ENCODE measurements around the gene ANKRD2.
A peak's percentile ranks its signal among the peaks of the same experiment; 100 is the strongest.
"Not testable (repeated sequence)": the region's sequence is repeated elsewhere in the genome, so short reads cannot be mapped to it uniquely, and the experiment has no call there.

ANKRD2 gene, protein sequence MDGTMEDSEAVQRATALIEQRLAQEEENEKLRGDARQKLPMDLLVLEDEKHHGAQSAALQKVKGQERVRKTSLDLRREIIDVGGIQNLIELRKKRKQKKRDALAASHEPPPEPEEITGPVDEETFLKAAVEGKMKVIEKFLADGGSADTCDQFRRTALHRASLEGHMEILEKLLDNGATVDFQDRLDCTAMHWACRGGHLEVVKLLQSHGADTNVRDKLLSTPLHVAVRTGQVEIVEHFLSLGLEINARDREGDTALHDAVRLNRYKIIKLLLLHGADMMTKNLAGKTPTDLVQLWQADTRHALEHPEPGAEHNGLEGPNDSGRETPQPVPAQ

GRCh38 chr10:97572214-97572989 is at the start of gene ANKRD2:
Gene ANKRD2 (plus strand): TSS chr10:97572779. CDS start chr10:97572789, 10 bp downstream.
- DNase-seq (ENCODE audit: low spot score): peak; percentile 60

GRCh38 chr10:97522937-97523336 is 49.6 kb upstream of the ANKRD2 start:
- no peak for DNase-seq (ENCODE audit: low spot score)

- no peak for DNase-seq (ENCODE audit: low spot score)
These were observed 47.5 kb upstream of the ANKRD2 start for GRCh38 chr10:97525086-97525485.

GRCh38 chr10:97525683-97526110 is 46.9 kb upstream of the ANKRD2 start:
- DNase-seq (ENCODE audit: low spot score): no peak

DNA sequence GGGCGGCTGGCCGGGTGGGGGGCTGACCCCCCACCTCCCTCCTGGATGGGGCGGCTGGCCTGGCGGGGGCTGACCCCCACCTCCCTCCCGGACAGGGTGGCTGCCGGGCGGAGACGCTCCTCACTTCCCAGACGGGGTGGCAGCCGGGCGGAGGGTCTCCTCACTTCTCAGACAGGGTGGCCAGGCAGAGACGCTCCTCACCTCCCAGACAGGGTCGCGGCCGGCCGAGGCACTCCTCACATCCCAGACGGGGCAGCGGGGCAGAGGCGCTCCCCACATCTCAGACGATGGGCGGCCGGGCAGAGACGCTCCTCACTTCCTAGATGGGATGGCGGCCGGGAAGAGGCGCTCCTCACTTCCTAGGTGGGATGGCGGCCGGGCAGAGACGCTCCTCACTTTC is 43.7 kb upstream of the ANKRD2 start:
- DNase-seq (ENCODE audit: low spot score): not testable (repeated sequence)

DNA sequence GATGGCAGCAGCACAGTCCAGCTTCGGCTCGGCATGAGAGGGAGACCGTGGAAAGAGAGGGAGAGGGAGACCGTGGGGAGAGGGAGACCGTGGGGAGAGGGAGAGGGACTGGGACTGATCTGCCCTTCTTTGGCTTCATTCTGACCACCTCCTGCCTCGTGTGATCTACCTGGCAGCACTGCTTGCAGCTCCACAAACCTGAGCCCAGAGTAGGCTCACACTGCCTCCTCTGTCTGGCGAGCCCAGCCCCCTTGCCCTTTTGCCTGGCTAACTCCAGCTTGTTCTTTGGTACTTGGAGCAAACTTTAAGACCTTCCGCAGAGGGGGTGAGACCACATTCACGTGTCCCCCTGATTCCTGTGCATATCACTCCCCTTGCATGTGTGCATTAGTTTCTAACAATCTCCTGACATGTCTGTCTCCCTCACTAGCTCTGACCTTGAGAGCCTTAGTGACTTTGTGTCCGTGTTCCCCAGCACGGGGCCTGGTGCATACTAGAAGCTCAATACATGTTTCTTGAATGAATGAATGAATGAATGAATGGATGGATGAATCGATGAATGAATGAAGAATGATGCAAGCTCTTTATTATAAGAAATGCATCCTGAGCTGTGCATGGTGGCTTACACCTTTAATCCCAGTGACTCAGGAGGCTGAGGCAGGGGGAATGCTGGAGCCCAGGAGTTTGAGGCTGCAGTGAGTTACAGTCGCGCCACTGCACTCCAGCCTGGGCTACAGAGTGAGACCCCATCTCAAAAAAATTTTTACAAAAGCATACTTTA is 42.7 kb upstream of the ANKRD2 start:
- DNase-seq (ENCODE audit: low spot score): no peak

DNA sequence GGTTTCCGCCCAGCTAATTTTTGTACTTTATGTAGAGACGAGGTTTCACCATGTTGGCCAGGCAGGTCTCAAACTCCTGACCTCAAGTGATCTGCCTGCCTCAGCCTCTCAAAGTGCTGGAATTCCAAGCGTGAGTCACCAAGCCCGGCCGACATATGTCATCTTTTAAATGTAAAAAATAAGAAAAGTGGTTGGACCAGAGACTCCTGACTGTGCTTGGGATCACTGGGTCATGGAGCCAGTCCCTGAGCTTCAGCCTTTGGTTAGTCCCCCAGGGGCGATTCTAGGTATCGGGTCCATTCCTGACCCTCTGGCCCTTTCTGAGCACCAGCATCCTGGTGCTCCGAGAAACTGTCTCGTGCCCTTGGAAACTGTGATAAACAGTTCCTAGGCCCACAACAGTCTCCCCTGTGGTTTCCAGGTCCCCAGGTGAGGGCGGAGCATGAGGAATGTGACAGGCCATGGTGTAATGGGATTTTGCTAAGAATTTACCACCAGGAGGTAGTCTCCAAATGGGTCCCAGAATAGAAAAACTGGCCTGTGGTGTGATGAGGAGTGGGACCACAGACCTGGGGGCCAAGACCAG is 41.1 kb upstream of the ANKRD2 start:
- no peak for DNase-seq (ENCODE audit: low spot score)

DNA sequence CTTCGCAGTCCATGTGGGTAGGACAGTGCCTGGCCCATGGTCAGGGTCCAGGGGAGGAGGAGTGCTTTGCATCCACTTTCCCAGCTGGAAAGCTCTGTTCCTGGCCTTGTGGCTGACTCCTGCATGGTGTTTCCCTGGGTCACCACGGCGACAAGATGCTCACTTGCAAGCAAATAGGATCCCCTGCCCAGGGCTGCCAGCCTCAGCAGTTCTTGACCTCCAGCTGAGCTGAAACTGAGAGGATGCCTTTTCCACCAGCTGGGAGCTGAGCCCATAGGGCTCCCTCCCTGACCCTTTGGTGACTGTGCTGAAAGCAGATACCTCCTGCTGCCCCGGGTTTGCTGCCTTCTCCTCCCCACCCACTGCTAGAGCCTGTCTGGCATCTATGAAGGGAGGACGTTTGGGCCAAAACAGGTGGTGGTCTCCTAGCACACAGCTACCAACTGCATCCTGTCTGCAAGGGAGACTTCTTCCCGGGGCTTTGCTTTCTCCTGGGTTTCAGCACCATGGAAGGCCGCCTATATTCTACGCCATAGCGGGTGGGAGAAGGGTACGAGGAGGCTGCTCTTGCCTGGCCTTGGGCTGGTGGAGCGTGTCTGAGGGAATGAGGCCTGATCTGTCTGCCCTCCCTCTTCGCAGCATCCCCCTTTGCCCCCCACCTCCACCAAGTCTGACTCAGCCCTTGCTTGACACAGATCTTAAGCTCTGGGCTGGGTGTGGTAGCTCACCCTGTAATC is 39.5 kb upstream of the ANKRD2 start:
- no peak for DNase-seq (ENCODE audit: low spot score)

DNA sequence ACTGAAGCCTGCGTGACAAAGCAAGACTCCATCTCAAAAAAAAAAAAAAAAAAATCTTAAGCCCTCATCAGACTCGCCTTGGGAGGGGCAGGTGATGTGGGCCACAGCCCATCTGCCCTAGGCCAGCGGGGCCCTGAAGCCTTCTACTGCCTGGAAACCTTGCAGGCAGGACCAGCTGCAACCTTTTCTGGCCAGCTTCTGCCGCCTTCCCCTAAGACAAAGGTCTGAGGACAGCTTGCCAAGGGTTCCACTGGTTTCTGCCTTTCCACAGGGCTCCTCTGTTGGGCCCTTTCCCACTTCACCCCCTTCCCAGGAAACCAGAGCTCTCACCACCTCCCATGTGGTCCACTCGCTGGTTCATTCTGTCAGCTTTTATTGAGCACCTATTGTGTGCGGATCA is 38.7 kb upstream of the ANKRD2 start:
- DNase-seq (ENCODE audit: low spot score): no peak

GRCh38 chr10:97534746-97535367 is 37.7 kb upstream of the ANKRD2 start:
- peak; percentile 44 for DNase-seq (ENCODE audit: low spot score)

DNA sequence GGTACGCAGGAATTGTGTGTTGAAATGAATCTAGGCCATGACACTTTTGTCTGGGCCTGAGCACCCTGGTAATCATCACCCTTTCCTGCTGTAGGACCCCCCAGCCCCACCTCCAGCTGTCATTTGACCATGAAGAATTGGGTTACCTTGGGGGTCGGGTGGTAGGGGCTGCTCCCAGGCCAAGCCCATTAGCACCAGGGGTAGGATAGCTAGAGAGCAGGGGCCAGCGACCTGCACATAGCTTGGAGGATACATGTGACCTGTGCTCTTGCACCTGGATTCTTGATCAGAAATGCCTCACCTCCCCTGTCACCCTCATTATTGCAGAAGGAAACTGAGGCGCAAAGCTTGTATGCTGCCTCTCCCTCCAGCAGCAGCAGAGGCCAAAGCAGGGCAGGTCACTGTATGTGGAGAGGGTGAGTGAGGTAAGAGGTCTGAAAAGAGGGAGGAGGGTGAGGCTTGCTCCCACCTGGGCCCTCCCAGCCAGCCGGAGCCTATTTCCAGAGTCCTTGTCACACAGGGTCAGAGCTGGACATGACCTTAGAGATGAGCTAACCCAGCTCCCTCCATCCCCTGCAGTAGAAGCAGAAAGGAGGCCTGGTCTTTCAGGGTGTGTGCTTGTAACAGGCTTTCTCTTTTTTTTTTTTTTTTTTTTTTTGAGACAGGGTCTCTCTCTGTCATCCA is 35.3 kb upstream of the ANKRD2 start:
- no peak for DNase-seq (ENCODE audit: low spot score)

- DNase-seq (ENCODE audit: low spot score): peak; percentile 78
These were observed 34.2 kb upstream of the ANKRD2 start for GRCh38 chr10:97538411-97538810.

- DNase-seq (ENCODE audit: low spot score): no peak
These were observed 33.7 kb upstream of the ANKRD2 start for GRCh38 chr10:97538839-97539238.

GRCh38 chr10:97539523-97540200 is 32.9 kb upstream of the ANKRD2 start:
- DNase-seq (ENCODE audit: low spot score): no peak

GRCh38 chr10:97540669-97541500 is 31.7 kb upstream of the ANKRD2 start:
- no peak for DNase-seq (ENCODE audit: low spot score)

DNA sequence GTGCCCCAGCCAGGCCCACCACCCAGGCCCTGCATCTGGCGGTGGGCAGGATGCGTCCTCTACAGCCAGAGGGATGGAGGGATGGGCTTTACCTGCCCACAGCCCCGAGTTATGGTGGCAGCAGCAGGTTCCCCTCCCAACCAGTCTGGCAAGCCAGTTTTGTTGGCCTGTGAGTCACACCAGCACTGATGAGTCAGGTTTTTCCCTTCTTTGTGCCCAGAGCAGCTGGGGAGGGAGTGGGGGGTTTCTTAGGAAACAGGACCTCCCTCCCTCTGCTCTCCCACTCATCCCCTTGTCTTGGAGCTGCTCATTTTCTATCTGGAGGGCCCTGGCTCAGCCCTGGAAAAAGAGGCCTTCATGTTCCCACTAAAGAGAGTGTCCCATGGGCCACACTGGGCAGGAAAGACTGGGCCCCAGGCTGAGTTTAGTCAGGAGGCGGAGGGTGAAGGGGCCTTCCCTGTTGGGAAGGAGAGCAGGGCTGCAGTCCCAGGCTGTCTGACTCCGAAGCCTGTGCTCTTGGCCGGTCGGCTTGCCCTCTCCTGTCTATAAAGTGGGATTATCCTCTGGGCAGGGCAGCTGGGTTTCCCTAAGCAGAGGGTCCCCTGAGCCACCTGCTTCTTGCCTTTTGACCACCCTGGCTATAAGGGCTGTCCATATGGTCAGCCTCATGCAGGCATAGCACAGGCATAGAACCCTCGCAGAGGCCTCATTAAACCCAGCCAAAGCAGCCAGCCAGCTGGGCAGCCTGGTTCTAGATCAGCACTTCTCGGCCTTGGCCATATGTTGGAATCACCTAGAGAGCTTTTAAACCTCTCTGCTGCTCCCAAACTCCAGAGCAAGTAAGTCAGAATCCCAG is 30.2 kb upstream of the ANKRD2 start:
- peak; percentile 93 for DNase-seq (ENCODE audit: low spot score)

DNA sequence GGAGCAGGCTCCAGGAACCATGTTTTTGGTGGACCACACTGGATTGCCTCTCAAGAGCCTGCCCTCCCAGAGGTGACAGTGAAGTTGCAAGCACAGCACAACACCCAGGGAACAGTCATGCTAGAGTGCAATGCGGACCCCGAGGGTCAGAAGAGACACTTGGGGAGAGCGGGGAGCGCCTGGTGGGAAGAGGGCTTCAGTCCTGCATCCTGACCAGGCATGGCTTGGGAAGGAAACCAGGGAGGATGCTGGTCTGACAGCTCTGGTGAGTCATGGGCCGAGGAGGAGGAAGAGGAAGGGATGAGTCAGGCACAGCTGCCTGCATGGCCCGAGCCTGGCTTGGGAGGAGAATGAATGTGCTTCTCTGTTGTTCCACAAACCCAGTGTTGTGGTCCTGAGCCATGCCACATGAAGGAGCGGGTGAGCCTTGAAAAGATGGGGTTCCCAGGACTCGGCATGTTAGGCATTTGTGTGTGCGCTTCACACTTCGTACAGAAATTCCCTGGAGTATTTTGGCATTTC is 29.5 kb upstream of the ANKRD2 start:
- peak; percentile 100 for DNase-seq (ENCODE audit: low spot score)
